Neural cell (in vitro differentiated cells): ENCODE data around the gene MECP2.

Source experiments
- CTCF ChIP-seq: fragments of 450-650 bp; IDR thresholded peaks from 2 replicates; pipeline ENCODE4 v1.5.1; 2014; ENCODE audit warnings: antibody characterized with exemption, mild to moderate bottlenecking, moderate library complexity; ENCODE audit not compliant: poor library complexity, severe bottlenecking
- EP300 ChIP-seq: fragments of 450-650 bp; conservative IDR thresholded peaks from 2 replicates; pipeline ENCODE4 v1.6.1; 2014; ENCODE audit warnings: antibody characterized with exemption, mild to moderate bottlenecking, moderate library complexity; ENCODE audit not compliant: poor library complexity, severe bottlenecking
- EZH2 ChIP-seq: fragments of 200-600, 300-800 bp; shearing (Covaris generic), sonication (generic); IDR thresholded peaks from 2 replicates; pipeline ENCODE4 v1.6.1; 2014; ENCODE audit warnings: antibody characterized with exemption, low read length, borderline replicate concordance, mild to moderate bottlenecking; ENCODE audit not compliant: insufficient read depth, poor library complexity, severe bottlenecking
- POLR2AphosphoS5 ChIP-seq: IDR thresholded peaks from 2 replicates; pipeline ENCODE4 v1.6.1; 2012
- REST ChIP-seq: IDR thresholded peaks from 2 replicates; pipeline ENCODE4 v1.6.1; 2012; ENCODE audit warnings: borderline replicate concordance
- TAF1 ChIP-seq: IDR thresholded peaks from 2 replicates; pipeline ENCODE4 v1.6.1; 2012; ENCODE audit warnings: low read depth

- TF ChIP-seq CTCF (no peak), REST (no peak), POLR2AphosphoS5 (no peak), EP300 (no peak), EZH2 (no peak), TAF1 (no peak)
These were observed 66.7 kb downstream of the MECP2 start for GRCh38 chrX:154030715-154031305.
